ENCODE measurements around the gene MCU.
A peak's percentile ranks its signal among the peaks of the same experiment; 100 is the strongest.
"Not testable (repeated sequence)": the region's sequence is repeated elsewhere in the genome, so short reads cannot be mapped to it uniquely, and the experiment has no call there.

The MCU gene

GRCh38 chr10:72771195-72771594 is 79.3 kb downstream of the MCU start:
- H3K27ac ChIP-seq (ENCODE audit: low read length); H3K36me3 ChIP-seq (ENCODE audit: insufficient read depth, low read depth, low read length); H3K4me1 ChIP-seq (ENCODE audit: insufficient read depth, low read length); H3K9me3 ChIP-seq (ENCODE audit: insufficient read depth, low read depth, low read length); H3K27me3 ChIP-seq (ENCODE audit: insufficient read depth, low read length); H3K9ac ChIP-seq (ENCODE audit: low read depth, low read length); H3K4me3 ChIP-seq (ENCODE audit: low read length): not testable (repeated sequence)

GRCh38 chr10:72772031-72772430 is 80.1 kb downstream of the MCU start:
- Histone ChIP-seq H3K4me3 (ENCODE audit: low read length) (no peak overlapping the region), H3K4me1 (ENCODE audit: insufficient read depth, low read length) (no peaks in the 10 kb centered on the region; the same call in 1 of the 2 replicates), H3K9ac (ENCODE audit: low read depth, low read length) (peak overlapping the region; percentile 16; the same call in 1 of the 2 replicates), H3K27me3 (ENCODE audit: insufficient read depth, low read length) (no peaks in the 10 kb centered on the region), H3K27ac (ENCODE audit: low read length) (peak overlapping the region; percentile 67), H3K36me3 (ENCODE audit: insufficient read depth, low read depth, low read length) (no peaks in the 10 kb centered on the region), H3K9me3 (ENCODE audit: insufficient read depth, low read depth, low read length) (peaks cover 6% of the 10 kb centered on the region)

- H3K27me3 ChIP-seq (ENCODE audit: insufficient read depth, low read length), result no peaks in the 10 kb centered on the region
- H3K9me3 ChIP-seq (ENCODE audit: insufficient read depth, low read depth, low read length), result 0 out of 2 replicates have a peak, but pooled peaks cover 3% of the 10 kb centered on the region
- H3K27ac ChIP-seq (ENCODE audit: low read length), result no peak overlapping the region
- peaks cover 31% of the 10 kb centered on the region for H3K4me1 ChIP-seq (ENCODE audit: insufficient read depth, low read length)
- no peak overlapping the region for H3K4me3 ChIP-seq (ENCODE audit: low read length)
- no peak overlapping the region for H3K9ac ChIP-seq (ENCODE audit: low read depth, low read length)
- H3K36me3 ChIP-seq (ENCODE audit: insufficient read depth, low read depth, low read length), result no peaks in the 10 kb centered on the region
Measured at GRCh38 chr10:72779874-72780273, 87.9 kb downstream of the MCU start.

GRCh38 chr10:72782649-72783330 is 90.8 kb downstream of the MCU start:
- H3K27ac ChIP-seq (ENCODE audit: low read length), result no peak overlapping the region
- no peaks in the 10 kb centered on the region for H3K36me3 ChIP-seq (ENCODE audit: insufficient read depth, low read depth, low read length)
- H3K4me1 ChIP-seq (ENCODE audit: insufficient read depth, low read length), result peaks cover 45% of the 10 kb centered on the region
- no peak overlapping the region for H3K4me3 ChIP-seq (ENCODE audit: low read length)
- no peaks in the 10 kb centered on the region for H3K27me3 ChIP-seq (ENCODE audit: insufficient read depth, low read length)
- H3K9ac ChIP-seq (ENCODE audit: low read depth, low read length), result no peak overlapping the region
- no peaks in the 10 kb centered on the region for H3K9me3 ChIP-seq (ENCODE audit: insufficient read depth, low read depth, low read length)

- Histone ChIP-seq H3K27me3 (ENCODE audit: insufficient read depth, low read length) (no peaks in the 10 kb centered on the region), H3K9me3 (ENCODE audit: insufficient read depth, low read depth, low read length) (no peaks in the 10 kb centered on the region), H3K4me3 (ENCODE audit: low read length) (no peak overlapping the region), H3K27ac (ENCODE audit: low read length) (no peak overlapping the region), H3K4me1 (ENCODE audit: insufficient read depth, low read length) (peaks cover 45% of the 10 kb centered on the region), H3K36me3 (ENCODE audit: insufficient read depth, low read depth, low read length) (no peaks in the 10 kb centered on the region), H3K9ac (ENCODE audit: low read depth, low read length) (peak overlapping the region; percentile 28; the same call in 1 of the 2 replicates)
Measured at GRCh38 chr10:72783410-72783833, 91.5 kb downstream of the MCU start.

GRCh38 chr10:72784551-72785351 is 92.8 kb downstream of the MCU start:
- Histone ChIP-seq H3K4me3 (ENCODE audit: low read length) (peak overlapping the region; percentile 16), H3K4me1 (ENCODE audit: insufficient read depth, low read length) (peaks cover 46% of the 10 kb centered on the region), H3K36me3 (ENCODE audit: insufficient read depth, low read depth, low read length) (no peaks in the 10 kb centered on the region), H3K9ac (ENCODE audit: low read depth, low read length) (peak overlapping the region; percentile 75; the same call in 1 of the 2 replicates), H3K27me3 (ENCODE audit: insufficient read depth, low read length) (no peaks in the 10 kb centered on the region), H3K27ac (ENCODE audit: low read length) (peak overlapping the region; percentile 81), H3K9me3 (ENCODE audit: insufficient read depth, low read depth, low read length) (no peaks in the 10 kb centered on the region)

- Histone ChIP-seq H3K36me3 (ENCODE audit: insufficient read depth, low read depth, low read length) (no peaks in the 10 kb centered on the region), H3K4me1 (ENCODE audit: insufficient read depth, low read length) (peaks cover 52% of the 10 kb centered on the region), H3K4me3 (ENCODE audit: low read length) (peak overlapping the region; percentile 16; the same call in 1 of the 2 replicates), H3K27ac (ENCODE audit: low read length) (peak overlapping the region; percentile 81), H3K9ac (ENCODE audit: low read depth, low read length) (peak overlapping the region; percentile 75; the same call in 1 of the 2 replicates), H3K27me3 (ENCODE audit: insufficient read depth, low read length) (no peaks in the 10 kb centered on the region), H3K9me3 (ENCODE audit: insufficient read depth, low read depth, low read length) (no peaks in the 10 kb centered on the region)
Measured at GRCh38 chr10:72785409-72785808, 93.5 kb downstream of the MCU start.

GRCh38 chr10:72790216-72790990 is 98.5 kb downstream of the MCU start:
- Histone ChIP-seq H3K27me3 (ENCODE audit: insufficient read depth, low read length) (no peaks in the 10 kb centered on the region), H3K4me3 (ENCODE audit: low read length) (no peak overlapping the region), H3K9ac (ENCODE audit: low read depth, low read length) (peak overlapping the region; percentile 80; the same call in 1 of the 2 replicates), H3K36me3 (ENCODE audit: insufficient read depth, low read depth, low read length) (no peaks in the 10 kb centered on the region), H3K9me3 (ENCODE audit: insufficient read depth, low read depth, low read length) (no peaks in the 10 kb centered on the region), H3K4me1 (ENCODE audit: insufficient read depth, low read length) (peaks cover 53% of the 10 kb centered on the region), H3K27ac (ENCODE audit: low read length) (no peak overlapping the region)

- no peaks in the 10 kb centered on the region for H3K36me3 ChIP-seq (ENCODE audit: insufficient read depth, low read depth, low read length)
- peak overlapping the region; percentile 8; the same call in 1 of the 2 replicates for H3K4me3 ChIP-seq (ENCODE audit: low read length)
- no peaks in the 10 kb centered on the region for H3K27me3 ChIP-seq (ENCODE audit: insufficient read depth, low read length)
- peak overlapping the region; percentile 59 for H3K27ac ChIP-seq (ENCODE audit: low read length)
- peak overlapping the region; percentile 80; the same call in 1 of the 2 replicates for H3K9ac ChIP-seq (ENCODE audit: low read depth, low read length)
- H3K4me1 ChIP-seq (ENCODE audit: insufficient read depth, low read length), result peaks cover 44% of the 10 kb centered on the region
- no peaks in the 10 kb centered on the region for H3K9me3 ChIP-seq (ENCODE audit: insufficient read depth, low read depth, low read length)
Measured at GRCh38 chr10:72792288-72792687, 100.3 kb downstream of the MCU start.

- Histone ChIP-seq H3K4me3 (ENCODE audit: low read length) (peak overlapping the region; percentile 7; the same call in 1 of the 2 replicates), H3K9me3 (ENCODE audit: insufficient read depth, low read depth, low read length) (no peaks in the 10 kb centered on the region), H3K4me1 (ENCODE audit: insufficient read depth, low read length) (peaks cover 44% of the 10 kb centered on the region), H3K27me3 (ENCODE audit: insufficient read depth, low read length) (no peaks in the 10 kb centered on the region), H3K9ac (ENCODE audit: low read depth, low read length) (no peak overlapping the region), H3K36me3 (ENCODE audit: insufficient read depth, low read depth, low read length) (no peaks in the 10 kb centered on the region), H3K27ac (ENCODE audit: low read length) (peak overlapping the region; percentile 19)
Measured at GRCh38 chr10:72793752-72794151, 101.8 kb downstream of the MCU start.

- Histone ChIP-seq H3K4me1 (ENCODE audit: insufficient read depth, low read length) (peaks cover 44% of the 10 kb centered on the region), H3K27ac (ENCODE audit: low read length) (peak overlapping the region; percentile 19), H3K4me3 (ENCODE audit: low read length) (peak overlapping the region; percentile 7; the same call in 1 of the 2 replicates), H3K9me3 (ENCODE audit: insufficient read depth, low read depth, low read length) (no peaks in the 10 kb centered on the region), H3K27me3 (ENCODE audit: insufficient read depth, low read length) (no peaks in the 10 kb centered on the region), H3K36me3 (ENCODE audit: insufficient read depth, low read depth, low read length) (no peaks in the 10 kb centered on the region), H3K9ac (ENCODE audit: low read depth, low read length) (no peak overlapping the region; the same call in 1 of the 2 replicates)
Measured at GRCh38 chr10:72794260-72794659, 102.3 kb downstream of the MCU start.

Measured in iPS-20b (cell line).